MG63 (cell line): ENCODE results near the gene KCNQ2. TPM values are rescaled to one million over a fixed set of nuclear protein-coding genes. Genes with fewer than 3 reads are reported as not detected.

ENCODE experiments used
- DNase-seq: peaks from one replicate; pipeline ENCODE4 v3.0.0-alpha.2; 2020
- H3K27me3 ChIP-seq: fragments of 250-450 bp; sonication (Bioruptor Pico); 2 replicates; pipeline ENCODE4 v1.5.1; 2020; ENCODE audit warnings: mild to moderate bottlenecking, moderate library complexity
- H3K36me3 ChIP-seq: fragments of 250-450 bp; sonication (Bioruptor Pico); 2 replicates; pipeline ENCODE4 v1.5.1; 2020; ENCODE audit warnings: mild to moderate bottlenecking, moderate library complexity
- H3K4me3 ChIP-seq: fragments of 250-450 bp; sonication (Bioruptor Pico); 2 replicates; pipeline ENCODE4 v1.5.1; 2020; ENCODE audit warnings: mild to moderate bottlenecking, moderate library complexity
- H3K9me3 ChIP-seq: fragments of 250-450 bp; sonication (Bioruptor Pico); 2 replicates; pipeline ENCODE4 v1.5.1; 2020; ENCODE audit warnings: mild to moderate bottlenecking, moderate library complexity
- total RNA-seq: library from RNA; depleted of rRNA; stranded (reverse); fragments of >200 nt; shearing (Covaris generic); gene quantifications from 2 replicates; pipeline ENCODE4 v1.2.3, GENCODE V29; 2014; ENCODE audit warnings: low replicate concordance

Gene KCNQ2
- total RNA-seq, 1 experiment from 2014 or later, result 0.92 TPM

DNA sequence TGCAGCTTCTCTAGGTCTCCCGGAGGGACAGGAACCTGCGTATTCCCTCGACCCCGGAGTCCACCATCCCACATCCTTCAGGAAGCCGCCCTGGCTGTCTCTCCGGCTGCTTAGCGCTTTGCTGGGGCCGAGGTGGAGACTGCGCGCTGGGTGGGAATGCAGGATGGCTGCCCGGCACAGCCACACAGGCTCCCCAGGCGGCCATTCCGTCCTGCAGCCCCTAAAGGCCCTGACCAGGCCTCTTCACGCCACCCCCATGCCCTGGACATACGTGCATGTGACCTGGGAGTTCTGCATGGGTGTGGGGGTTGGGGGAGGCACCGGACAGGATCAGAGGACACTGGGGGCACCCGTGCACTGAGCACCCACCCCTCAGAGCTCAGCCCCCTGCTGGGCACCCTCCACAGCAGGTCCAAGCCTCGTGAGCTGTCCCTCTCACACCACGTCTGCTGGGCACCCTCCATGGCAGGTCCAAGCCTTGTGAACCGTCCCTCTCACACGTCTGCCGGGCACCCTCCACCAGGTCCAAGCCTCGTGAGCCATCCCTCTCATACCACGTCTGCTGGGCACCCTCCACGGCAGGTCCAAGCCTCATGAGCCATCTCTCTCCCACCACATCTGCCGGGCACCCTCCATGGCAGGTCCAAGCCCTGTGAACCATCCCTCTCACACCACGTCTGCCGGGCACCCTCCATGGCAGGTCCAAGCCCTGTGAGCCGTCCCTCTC is 70.9 kb downstream of the KCNQ2 start:
- no peak for DNase-seq
- Histone ChIP-seq H3K27me3 (peaks cover 45% of the 10 kb centered on the region), H3K4me3 (no peak overlapping the region), H3K9me3 (no peaks in the 10 kb centered on the region), H3K36me3 (no peaks in the 10 kb centered on the region)

DNA sequence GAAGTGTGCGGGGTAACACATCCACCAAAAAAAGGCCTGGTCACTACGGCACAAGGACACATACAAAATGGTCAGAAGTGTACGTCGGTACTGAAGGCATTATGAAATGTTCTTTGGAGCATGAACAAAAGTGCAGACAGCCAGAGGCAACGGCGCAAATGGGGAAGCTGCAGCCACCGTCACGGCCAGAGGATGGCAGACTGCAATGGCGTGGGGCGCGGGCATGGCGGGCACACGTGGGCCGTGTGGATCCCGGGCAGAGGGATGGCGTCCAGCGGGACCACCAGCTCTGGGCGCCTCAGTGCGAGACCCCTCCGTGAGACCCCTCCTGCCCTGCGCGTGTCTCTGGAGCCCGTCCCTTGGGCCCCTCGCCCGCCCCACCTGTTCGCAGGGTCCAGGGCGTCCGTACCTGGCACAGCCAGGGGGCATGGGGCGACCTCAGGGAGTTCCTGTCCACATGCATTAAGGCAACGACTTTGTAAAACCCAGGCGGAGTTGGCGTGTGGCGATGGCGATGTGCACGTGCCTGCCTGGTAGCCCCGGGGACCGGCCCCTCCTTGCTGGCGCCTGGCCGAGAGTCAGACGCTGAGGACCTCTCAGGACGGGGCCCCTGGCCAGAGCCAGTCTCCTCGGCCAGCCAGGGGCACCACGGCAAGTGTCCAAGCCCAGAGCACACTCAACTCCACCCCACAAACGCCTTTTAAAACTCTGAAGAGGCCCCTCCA is 71.8 kb downstream of the KCNQ2 start:
- H3K9me3 ChIP-seq, result no peaks in the 10 kb centered on the region
- peaks cover 45% of the 10 kb centered on the region for H3K27me3 ChIP-seq
- DNase-seq, result no peak
- no peak overlapping the region for H3K4me3 ChIP-seq
- no peaks in the 10 kb centered on the region for H3K36me3 ChIP-seq

DNA sequence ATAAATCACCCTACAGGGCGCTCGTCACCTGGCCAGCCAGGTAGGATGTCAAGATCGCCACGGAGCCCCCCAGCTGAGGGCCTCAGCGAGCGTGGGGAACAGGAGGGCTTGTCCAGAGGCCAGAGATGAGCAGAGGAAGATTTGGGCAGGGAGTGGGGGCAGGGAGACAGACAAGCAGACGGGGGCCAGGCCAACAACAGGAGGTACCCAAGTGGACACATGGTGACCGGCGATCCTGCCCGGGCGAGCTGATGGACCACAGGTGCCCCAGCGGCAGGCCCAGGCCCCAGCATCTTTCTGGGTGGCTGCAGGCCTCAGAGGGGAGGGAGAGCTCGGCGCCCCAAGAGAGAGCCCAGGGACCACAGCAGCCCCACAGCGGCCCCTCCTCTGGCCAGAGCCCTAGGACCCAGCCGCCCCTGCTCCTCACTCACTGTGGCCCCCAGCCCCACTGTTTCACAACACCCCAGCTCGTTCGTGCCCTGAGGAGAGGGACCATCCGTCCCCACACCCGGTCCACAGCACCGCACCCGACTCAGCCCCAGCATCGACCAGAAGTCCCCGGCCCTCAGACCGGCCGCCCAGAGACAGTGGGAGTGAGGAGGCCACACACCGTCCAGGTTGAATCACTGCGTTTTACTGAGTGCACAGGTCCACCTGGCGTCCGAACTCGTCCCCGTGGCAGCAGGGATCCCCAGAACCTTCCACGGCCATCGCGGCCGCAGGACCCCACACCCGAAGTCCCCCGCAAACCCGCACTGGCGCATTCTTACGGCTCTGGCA is 72.7 kb downstream of the KCNQ2 start:
- Histone ChIP-seq H3K4me3 (no peak overlapping the region), H3K9me3 (no peaks in the 10 kb centered on the region), H3K27me3 (peaks cover 45% of the 10 kb centered on the region), H3K36me3 (no peaks in the 10 kb centered on the region)
- no peak for DNase-seq

DNA sequence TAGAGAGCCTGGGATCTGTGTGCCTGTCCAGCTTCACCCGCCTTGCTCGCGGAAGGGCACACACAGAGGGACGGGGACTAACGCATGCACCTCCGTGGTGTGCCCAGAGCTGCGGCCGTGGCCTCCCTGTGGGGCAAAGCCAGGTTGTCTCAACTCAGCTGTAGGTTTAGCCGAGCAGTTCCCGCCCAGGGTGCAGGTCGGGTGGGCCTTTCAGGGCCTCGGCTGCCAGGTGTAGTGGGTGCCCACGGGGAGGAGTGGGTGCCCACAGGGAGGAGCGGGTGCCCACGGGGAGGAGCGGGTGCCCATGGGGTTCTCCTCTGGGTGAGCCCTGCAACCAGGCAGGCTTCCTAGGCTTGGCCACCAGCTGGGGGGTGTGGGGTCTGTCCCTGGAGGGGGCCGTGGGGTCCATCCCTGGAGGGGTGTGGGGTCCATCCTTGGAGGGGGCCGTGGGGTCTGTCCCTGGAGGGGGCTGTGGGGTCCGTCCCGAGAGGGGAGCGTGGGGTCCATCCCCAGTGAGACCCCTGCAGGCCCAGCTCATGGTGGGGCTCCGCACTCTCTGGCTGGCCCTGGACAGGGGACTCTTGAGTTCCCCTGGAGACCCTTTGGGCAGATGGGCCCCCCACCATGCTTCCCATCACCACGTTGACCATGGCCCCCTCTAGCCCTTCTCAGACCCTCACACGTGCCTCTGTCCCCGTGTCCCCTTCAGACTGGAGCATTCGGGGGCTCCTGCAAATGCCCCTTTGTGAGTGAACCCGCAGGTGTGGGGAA is 73.5 kb downstream of the KCNQ2 start:
- Histone ChIP-seq H3K36me3 (no peaks in the 10 kb centered on the region), H3K27me3 (peaks cover 46% of the 10 kb centered on the region), H3K9me3 (no peaks in the 10 kb centered on the region), H3K4me3 (no peak overlapping the region)
- DNase-seq, result no peak

DNA sequence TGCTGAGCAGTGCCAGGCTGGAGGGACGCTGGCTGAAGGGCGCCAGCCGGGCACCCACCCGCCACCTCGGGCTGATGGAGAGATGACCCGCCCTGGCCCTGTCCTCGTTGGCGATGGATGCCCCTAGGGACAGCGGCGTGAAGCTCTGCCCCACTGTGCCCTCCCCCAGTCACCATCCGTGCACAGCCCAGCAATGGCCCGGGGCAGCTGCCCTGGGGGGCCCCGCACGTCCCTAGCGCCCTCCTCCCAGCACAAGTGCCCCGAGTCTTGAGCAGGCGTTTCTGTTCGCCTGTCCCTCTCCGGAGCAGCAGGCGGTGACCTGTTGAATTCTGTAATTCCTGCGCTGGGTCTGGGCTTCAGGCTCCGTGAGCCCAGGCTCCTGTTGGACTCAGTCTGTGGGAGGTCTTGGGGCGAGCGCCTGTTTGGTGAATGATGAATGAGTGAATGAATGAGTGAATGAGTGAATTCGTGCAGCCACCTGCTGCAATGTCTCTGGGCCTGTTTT is 74.5 kb downstream of the KCNQ2 start:
- Histone ChIP-seq H3K27me3 (peaks cover 40% of the 10 kb centered on the region), H3K4me3 (no peak overlapping the region), H3K9me3 (no peaks in the 10 kb centered on the region), H3K36me3 (no peaks in the 10 kb centered on the region)
- no peak for DNase-seq

DNA sequence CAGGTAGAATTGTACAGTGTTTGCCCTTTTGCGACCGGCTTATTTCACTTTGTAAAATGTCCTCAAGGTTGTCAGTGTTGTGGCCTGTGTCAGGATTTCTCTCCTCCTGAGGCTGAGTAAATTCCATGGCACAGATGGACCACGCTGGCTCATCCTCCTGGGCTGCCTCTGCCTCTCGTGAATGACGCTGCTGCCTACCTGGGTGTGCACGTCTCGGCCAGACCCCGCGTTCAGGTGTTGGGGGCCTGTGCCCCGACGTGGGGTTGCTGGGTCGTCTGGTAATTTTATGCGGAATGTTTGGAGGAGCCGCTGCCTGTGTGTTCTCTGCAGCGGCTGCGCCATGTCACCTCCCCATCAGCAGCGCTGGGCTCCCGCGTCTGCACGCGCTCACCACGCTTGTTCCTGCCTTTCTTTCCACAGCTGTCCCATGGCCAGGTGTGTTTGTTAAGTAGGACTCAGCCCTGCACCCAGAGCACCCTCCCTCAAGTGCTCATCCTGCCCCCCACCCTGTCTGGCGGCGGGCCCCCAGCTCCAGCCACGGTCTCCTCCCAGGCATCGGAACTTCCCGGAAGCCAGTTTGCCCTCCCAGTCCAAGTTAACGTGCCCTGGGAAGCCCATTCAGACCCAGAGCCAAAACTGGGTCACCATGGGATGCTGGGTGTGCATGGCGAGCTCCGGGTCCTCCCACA is 75.2 kb downstream of the KCNQ2 start:
- no peak for DNase-seq
- no peaks in the 10 kb centered on the region for H3K36me3 ChIP-seq
- H3K9me3 ChIP-seq, result no peaks in the 10 kb centered on the region
- peaks cover 33% of the 10 kb centered on the region for H3K27me3 ChIP-seq
- H3K4me3 ChIP-seq, result no peak overlapping the region

DNA sequence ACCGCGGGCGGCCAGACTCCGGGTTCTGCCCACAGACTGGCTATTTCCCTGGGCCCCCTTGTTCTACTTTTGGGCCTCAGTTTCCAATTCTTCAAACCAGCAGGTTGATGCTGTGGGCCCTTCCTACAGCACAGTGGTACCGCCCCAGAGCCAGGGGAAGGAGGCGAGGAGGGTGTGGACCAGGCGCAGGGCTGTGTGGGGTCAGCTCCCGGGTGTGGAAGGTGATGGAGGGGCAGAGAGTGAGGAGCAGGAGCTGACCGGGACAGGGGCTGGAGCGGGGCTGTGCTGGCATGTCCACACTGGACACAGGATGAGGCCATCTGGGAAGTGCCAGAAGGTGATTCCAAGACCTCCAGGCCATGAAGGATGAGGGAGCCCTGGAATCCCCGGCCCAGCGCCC is 76.2 kb downstream of the KCNQ2 start:
- Histone ChIP-seq H3K4me3 (no peak overlapping the region), H3K9me3 (peaks cover 1% of the 10 kb centered on the region; the same call in 1 of the 2 replicates), H3K27me3 (peaks cover 26% of the 10 kb centered on the region), H3K36me3 (no peaks in the 10 kb centered on the region)
- DNase-seq, result no peak

DNA sequence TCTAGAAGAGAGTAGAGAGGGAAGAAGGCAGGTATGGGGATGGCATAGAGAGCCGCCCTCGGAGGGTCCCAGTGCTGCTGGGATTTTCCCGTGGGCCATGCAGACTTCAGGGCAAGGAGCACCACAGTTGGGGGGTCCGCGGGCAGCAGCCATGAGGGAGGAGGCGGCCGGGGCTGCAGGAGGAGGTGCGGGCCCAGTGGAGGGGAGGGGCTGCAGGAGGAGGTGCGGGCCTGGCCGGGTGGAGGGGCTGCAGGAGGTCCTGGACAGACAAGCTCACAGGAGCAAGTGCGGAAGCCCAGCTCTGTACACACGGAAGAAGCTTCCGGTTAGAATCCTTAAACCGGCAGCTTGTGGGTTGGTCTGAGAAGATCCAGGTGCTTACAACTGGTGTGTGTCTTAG is 76.7 kb downstream of the KCNQ2 start:
- Histone ChIP-seq H3K36me3 (no peaks in the 10 kb centered on the region), H3K4me3 (no peak overlapping the region), H3K27me3 (peaks cover 20% of the 10 kb centered on the region), H3K9me3 (peaks cover 6% of the 10 kb centered on the region)
- DNase-seq, result no peak

DNA sequence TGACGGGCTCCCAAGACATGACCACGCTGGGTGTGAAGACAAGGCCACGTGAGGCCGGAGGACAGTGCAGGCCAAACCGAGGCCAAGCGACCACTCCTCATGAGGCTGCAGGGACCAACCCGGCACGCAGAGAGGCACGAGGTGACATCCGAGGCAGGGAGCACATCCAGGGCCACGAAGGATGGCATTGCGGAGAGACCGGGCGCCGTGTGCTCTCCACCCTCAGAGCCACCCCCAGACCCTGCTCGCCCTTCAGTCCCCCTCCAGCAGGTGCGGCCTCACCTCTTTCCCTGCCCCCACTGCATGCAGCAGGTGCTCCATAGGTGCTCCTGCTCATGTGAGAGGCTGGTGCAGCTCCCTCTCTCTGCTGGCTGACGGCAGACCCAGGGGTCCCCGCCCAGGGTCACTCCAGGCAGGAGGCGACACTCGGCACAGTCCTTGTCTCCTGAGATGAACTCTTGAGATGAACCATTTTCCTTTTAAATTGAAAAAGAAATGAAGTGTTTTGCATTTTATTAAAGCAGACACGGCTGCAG is 77.5 kb downstream of the KCNQ2 start:
- Histone ChIP-seq H3K4me3 (no peak overlapping the region), H3K27me3 (peaks cover 13% of the 10 kb centered on the region), H3K9me3 (peaks cover 7% of the 10 kb centered on the region), H3K36me3 (no peaks in the 10 kb centered on the region)
- no peak for DNase-seq

DNA sequence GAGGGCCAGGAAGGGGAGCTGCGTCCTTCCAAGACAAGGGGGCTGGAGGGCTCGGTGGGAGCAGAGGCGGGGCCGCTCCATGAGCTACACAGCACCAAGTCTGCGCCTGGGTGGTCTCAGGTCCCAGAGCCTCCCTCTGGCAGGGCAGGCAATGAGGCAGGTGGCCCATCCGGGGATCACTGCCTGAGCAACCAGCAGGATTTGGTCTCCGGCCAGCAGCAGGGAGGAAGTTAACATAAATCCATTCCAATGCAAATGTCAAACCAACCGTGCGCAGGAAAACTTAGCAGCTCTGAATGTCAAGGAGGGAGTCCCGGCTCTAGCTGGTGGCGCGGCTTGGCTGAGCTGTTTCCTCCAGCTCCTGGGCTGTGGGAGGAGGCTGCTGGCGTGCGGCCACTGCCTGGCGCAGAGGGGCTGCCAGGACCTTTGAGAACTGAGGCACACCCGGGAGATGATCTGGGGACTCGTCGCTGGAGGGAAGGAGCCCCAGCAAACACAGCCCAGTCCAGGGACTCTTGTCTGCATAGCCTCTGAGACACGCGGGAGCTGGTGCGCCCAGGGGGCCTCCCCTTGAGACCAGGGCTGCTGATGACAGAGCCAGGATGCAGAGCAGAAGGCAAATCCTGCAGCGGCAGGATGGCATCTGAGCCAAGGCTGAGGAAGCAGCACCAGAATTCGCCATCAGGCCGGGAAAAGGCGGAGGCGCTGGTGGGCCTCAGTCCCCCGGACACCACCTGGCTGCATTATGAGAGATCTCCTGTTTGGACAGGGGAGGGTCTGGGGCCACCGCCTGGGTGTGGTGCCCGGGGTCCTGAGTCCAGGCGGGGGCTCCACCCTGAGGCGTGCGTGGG is 78.2 kb downstream of the KCNQ2 start:
- Histone ChIP-seq H3K27me3 (peaks cover 12% of the 10 kb centered on the region), H3K4me3 (no peak overlapping the region), H3K9me3 (peaks cover 8% of the 10 kb centered on the region), H3K36me3 (no peaks in the 10 kb centered on the region)
- peak; percentile 47 for DNase-seq

DNA sequence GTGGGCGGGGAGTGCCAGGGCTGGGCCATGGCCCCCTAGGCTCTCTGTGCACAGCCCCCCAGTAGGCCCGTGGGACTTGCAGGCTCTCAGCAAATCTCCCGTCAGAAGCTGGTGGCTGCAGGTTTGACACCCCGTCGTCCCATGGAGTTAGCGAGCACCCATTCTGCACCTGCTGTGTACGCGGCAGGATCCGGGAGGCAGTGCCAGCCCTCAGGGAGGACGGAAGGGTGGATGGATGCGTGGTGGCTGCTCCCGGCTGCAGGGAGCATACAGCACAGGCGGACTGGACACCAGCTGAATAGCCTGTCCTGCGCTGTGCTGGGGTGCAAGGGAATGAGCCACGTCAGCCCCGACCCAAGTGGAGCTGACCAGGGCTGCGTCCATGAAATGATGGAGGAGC is 78.9 kb downstream of the KCNQ2 start:
- H3K27me3 ChIP-seq, result peaks cover 12% of the 10 kb centered on the region
- H3K4me3 ChIP-seq, result no peak overlapping the region
- H3K9me3 ChIP-seq, result peaks cover 8% of the 10 kb centered on the region
- no peaks in the 10 kb centered on the region for H3K36me3 ChIP-seq
- DNase-seq, result no peak

DNA sequence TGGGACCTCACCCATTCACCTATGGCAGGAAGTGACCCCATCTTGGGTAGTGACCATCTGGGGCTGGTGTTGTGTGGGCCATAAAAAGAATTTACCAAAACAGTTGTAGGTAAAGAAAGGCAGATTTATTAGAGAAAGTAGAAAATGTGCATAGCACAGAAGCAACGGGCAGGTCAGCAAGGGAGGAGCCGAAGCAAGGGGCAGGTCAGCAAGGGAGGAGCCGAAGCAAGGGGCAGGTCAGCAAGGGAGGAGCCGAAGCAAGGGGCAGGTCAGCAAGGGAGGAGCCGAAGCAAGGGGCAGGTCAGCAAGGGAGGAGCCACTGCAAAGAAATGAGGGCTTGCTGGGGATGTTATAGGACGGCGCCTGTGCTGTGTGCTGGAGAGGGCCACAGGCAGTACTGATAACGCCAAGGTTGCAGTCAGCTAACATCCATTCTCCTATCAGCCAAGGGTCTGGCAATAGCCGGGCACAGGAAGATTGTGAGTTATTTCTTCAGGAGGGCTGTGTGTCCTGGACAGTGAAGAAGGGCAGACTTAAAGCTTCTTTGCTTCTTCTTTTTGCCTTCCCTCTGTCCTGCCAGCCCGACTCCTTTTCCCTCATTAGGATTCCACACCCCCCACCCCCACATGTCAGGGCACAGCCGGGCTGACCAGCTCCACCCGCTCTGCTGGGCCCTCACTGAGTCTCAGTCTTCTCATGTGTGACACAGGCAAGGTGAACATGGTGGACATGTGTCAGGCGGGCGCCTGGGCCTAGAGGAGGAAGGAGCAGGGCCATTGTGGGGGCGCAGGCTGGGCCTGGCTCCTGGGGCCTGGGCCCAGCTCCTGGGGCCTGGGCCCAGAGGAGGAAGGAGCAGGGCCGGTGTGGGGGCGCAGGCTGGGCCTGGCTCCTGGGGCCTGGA is 79.7 kb downstream of the KCNQ2 start:
- DNase-seq, result no peak

DNA sequence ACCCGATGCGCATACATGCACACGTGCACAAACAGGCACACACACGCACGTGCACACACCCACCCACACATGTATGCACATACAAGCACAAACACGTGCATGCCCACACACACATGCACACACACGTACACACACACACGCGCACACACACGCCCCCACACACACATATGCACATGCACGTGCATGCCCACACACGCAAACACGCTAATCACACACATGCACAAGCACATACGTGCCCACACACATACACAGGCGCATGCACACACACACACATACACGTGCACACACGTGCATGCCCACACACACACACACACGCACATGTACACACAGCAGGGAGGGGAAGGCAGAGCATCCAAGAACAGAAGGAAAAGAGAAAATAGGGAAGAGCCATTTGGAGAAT is 84.5 kb downstream of the KCNQ2 start:
- H3K4me3 ChIP-seq, result no peak overlapping the region
- H3K27me3 ChIP-seq, result peaks cover 14% of the 10 kb centered on the region; the same call in 1 of the 2 replicates
- no peaks in the 10 kb centered on the region for H3K36me3 ChIP-seq
- peaks cover 33% of the 10 kb centered on the region for H3K9me3 ChIP-seq
- DNase-seq, result no peak

More for the DNA sequence above, 79.7 kb downstream of the KCNQ2 start:
- Histone ChIP-seq H3K27me3 (peaks cover 8% of the 10 kb centered on the region; the same call in 1 of the 2 replicates), H3K4me3 (no peak overlapping the region), H3K9me3 (peaks cover 8% of the 10 kb centered on the region), H3K36me3 (no peaks in the 10 kb centered on the region)

DNA sequence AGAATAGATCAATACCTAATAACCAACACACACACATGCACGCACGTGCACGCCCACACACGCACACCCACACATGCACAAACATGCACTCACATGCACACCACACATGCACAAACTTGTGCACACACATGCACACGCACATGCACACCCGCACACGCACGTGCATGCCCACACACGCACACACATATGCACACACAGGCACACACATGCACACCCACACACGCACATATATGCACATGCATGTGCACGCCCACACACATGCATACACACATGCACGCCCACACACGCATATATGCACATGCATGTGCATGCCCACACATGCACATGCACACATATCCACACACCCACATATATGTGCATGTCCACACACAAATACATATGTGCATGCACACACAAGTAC is 85.1 kb downstream of the KCNQ2 start:
- Histone ChIP-seq H3K27me3 (peaks cover 14% of the 10 kb centered on the region; the same call in 1 of the 2 replicates), H3K4me3 (no peak overlapping the region), H3K36me3 (no peaks in the 10 kb centered on the region), H3K9me3 (peaks cover 33% of the 10 kb centered on the region)
- DNase-seq, result no peak
